SH-SY5Y (cell line): ENCODE results near the gene DUOX2.

Experiments used
- GATA2 ChIP-seq: IDR thresholded peaks from 2 replicates; pipeline ENCODE4 v1.6.1; 2011; ENCODE audit warnings: mild to moderate bottlenecking, low read depth, low read length
- GATA3 ChIP-seq: IDR thresholded peaks from 2 replicates; pipeline ENCODE4 v1.6.1; 2011; ENCODE audit warnings: low read depth, mild to moderate bottlenecking, low read length, moderate library complexity

GRCh38 chr15:45130291-45131000 lies 16.5 kb upstream of the DUOX2 start:
- no peak for TF ChIP-seq GATA2
- TF ChIP-seq GATA3: no peak
